T-cell (primary cell): ENCODE results near the gene FCHO1. TPM values are rescaled to one million over a fixed set of nuclear protein-coding genes. Genes with fewer than 3 reads are reported as not detected.

Experiments used
- ATAC-seq, 4 experiments: fragments of 200-7000 bp in 3 of 4; fragments of 150-1000 bp in 1 of 4; cut with Tn5 transposase; replicated peaks in 1 of 4; 1 replicate in 3 of 4; 2 replicates in 1 of 4; pipeline ENCODE4 v1.10.0; 2021; ENCODE audit warnings: moderate library complexity in 3 of 4, mild to moderate bottlenecking in 2 of 4, moderate number of reproducible peaks in 1 of 4
- CTCF ChIA-PET, 2 donors: fragments of 300-600 bp; sonication (Branson Sonifier 250); formaldehyde crosslinking; loops; one replicate each; lab custom pipeline; 2022; ENCODE audit warnings: antibody characterized with exemption in 2 of 2; lab: Charles Lee
- POLR2A ChIA-PET, 2 donors: fragments of 300-600 bp; sonication (Branson Sonifier 250); formaldehyde crosslinking; loops; one replicate each; lab custom pipeline; 2022; ENCODE audit warnings: antibody characterized with exemption in 2 of 2; lab: Charles Lee
- DNase-seq, 35 experiments: peaks; one replicate each; pipeline versions ENCODE4 v3.0.0 to v3.0.0-alpha.2; 2013 to 2023
- H3K27ac ChIP-seq: one replicate; pipeline ENCODE4 v1.5.1; 2013; ENCODE audit warnings: low read length
- H3K27me3 ChIP-seq, 2 experiments: replicated peaks in 1 of 2; 1 replicate in 1 of 2; 2 replicates in 1 of 2; pipeline versions ENCODE4 v1.6.1 to v1.7.0; 2013; ENCODE audit warnings: low read length in 1 of 2, mixed read lengths in 1 of 2; ENCODE audit not compliant: control insufficient read depth in 2 of 2, insufficient read depth in 2 of 2; ENCODE audit errors: extremely low read depth in 1 of 2
- H3K36me3 ChIP-seq, 2 donors: 1 replicate in 1 of 2; 2 replicates in 1 of 2; pipeline versions ENCODE4 v1.6.1 to v1.7.0; 2013; ENCODE audit warnings: low read length in 1 of 2; ENCODE audit not compliant: control insufficient read depth in 2 of 2, insufficient read depth in 1 of 2; ENCODE audit errors: extremely low read depth in 1 of 2
- H3K4me1 ChIP-seq, 2 experiments: 1 replicate in 1 of 2; 2 replicates in 1 of 2; pipeline versions ENCODE4 v1.6.1 to v1.7.0; 2013; ENCODE audit warnings: low read length in 2 of 2, mixed read lengths in 1 of 2; ENCODE audit not compliant: insufficient read depth in 2 of 2, control insufficient read depth in 1 of 2; ENCODE audit errors: extremely low read depth in 1 of 2
- H3K4me3 ChIP-seq, 2 donors: 1 replicate in 1 of 2; 2 replicates in 1 of 2; pipeline versions ENCODE4 v1.5.1 to v1.7.0; 2013; ENCODE audit warnings: mild to moderate bottlenecking in 2 of 2, low read length in 1 of 2, moderate library complexity in 1 of 2; ENCODE audit not compliant: control insufficient read depth in 1 of 2; ENCODE audit errors: extremely low read depth in 1 of 2
- H3K9me3 ChIP-seq: 2 replicates; pipeline ENCODE4 v1.7.0; 2013
- H3K27ac Mint-ChIP-seq, 2 donors: one replicate each; pipeline ENCODE4 v1.8.0; 2020 to 2021; ENCODE audit warnings: mild to moderate bottlenecking in 2 of 2, mixed read lengths in 2 of 2
- H3K27me3 Mint-ChIP-seq, 2 donors: one replicate each; pipeline ENCODE4 v1.8.0; 2021 to 2022; ENCODE audit warnings: mixed read lengths in 2 of 2
- H3K36me3 Mint-ChIP-seq: one replicate; pipeline ENCODE4 v1.8.0; 2021; ENCODE audit warnings: mixed read lengths
- H3K4me1 Mint-ChIP-seq, 3 donors: one replicate each; pipeline ENCODE4 v1.8.0; 2020 to 2022; ENCODE audit warnings: mixed read lengths in 3 of 3, mild to moderate bottlenecking in 1 of 3
- H3K4me3 Mint-ChIP-seq, 3 donors: one replicate each; pipeline ENCODE4 v1.8.0; 2020 to 2022; ENCODE audit warnings: mild to moderate bottlenecking in 3 of 3, mixed read lengths in 3 of 3, moderate library complexity in 3 of 3
- H3K9me3 Mint-ChIP-seq, 3 donors: one replicate each; pipeline ENCODE4 v1.8.0; 2020 to 2022; ENCODE audit warnings: mixed read lengths in 3 of 3
- WGBS: methylation state at CpG from one replicate; pipeline ENCODE4 v1.1.5; 2013; ENCODE audit warnings: missing lambda C conversion rate; ENCODE audit not compliant: insufficient coverage; 5-methylcytosine and 5-hydroxymethylcytosine counted together
- total RNA-seq, 35 experiments: library from RNA in 6 of 35; stranded (reverse) in 6 of 35; fragments of 120-200 nt in 1 of 35; gene quantifications; one replicate each; pipeline versions ENCODE4 v1.2.1 to v1.2.4 and lab custom pipeline; 2013 to 2026

Gene FCHO1
- total RNA-seq, 5 donors from 2014 or later (not counting 1 experiment from before 2014, with no cell fraction given): 63.0 to 129 (median 118) TPM

GRCh38 chr19:17726964-17727773, 24.1 kb upstream of the FCHO1 start:
- ChIA-PET POLR2A (no interaction called here), CTCF (no interaction called here)
- ATAC-seq: no peak
- Mint-ChIP-seq H3K4me3 (no peak overlapping the region), H3K36me3 (peaks cover 30% of the 10 kb centered on the region), H3K27me3 (no peaks in the 10 kb centered on the region), H3K9me3 (no peaks in the 10 kb centered on the region), H3K4me1 (peaks cover 24 to 38% (median 33%) of the 10 kb centered on the region in 3 donors), H3K27ac (no peak overlapping the region)
- H3K27ac ChIP-seq: no peak overlapping the region
- WGBS: 97% methylated on average over 62 of the region's 62 CpGs
- no peaks in the 10 kb centered on the region for H3K9me3 ChIP-seq
- H3K4me3 ChIP-seq: no peak overlapping the region
- no peaks in the 10 kb centered on the region for H3K27me3 ChIP-seq
- peaks cover 22 to 63% of the 10 kb centered on the region in 2 donors for H3K36me3 ChIP-seq
- no peak for DNase-seq
- peaks cover 0 to 6% of the 10 kb centered on the region in 2 experiments for H3K4me1 ChIP-seq

GRCh38 chr19:17727843-17728242, 23.4 kb upstream of the FCHO1 start:
- no peak overlapping the region for H3K4me3 ChIP-seq
- CTCF ChIA-PET: no interaction called here
- DNase-seq (no peak), ATAC-seq (no peak)
- Mint-ChIP-seq H3K36me3 (peaks cover 30% of the 10 kb centered on the region), H3K9me3 (no peaks in the 10 kb centered on the region), H3K4me3 (no peak overlapping the region), H3K27me3 (no peaks in the 10 kb centered on the region), H3K4me1 (peaks cover 24 to 39% (median 34%) of the 10 kb centered on the region in 3 donors), H3K27ac (no peak overlapping the region)
- POLR2A ChIA-PET: no interaction called here
- 98% methylated on average over 7 of the region's 19 CpGs for WGBS
- H3K9me3 ChIP-seq: no peaks in the 10 kb centered on the region
- no peaks in the 10 kb centered on the region for H3K27me3 ChIP-seq
- peaks cover 0 to 8% of the 10 kb centered on the region in 2 experiments for H3K4me1 ChIP-seq
- peaks cover 27 to 69% of the 10 kb centered on the region in 2 donors for H3K36me3 ChIP-seq
- no peak overlapping the region for H3K27ac ChIP-seq

- Mint-ChIP-seq H3K36me3 (peaks cover 31% of the 10 kb centered on the region), H3K27ac (no peak overlapping the region)
Measured at GRCh38 chr19:17733127-17733526, 18.1 kb upstream of the FCHO1 start.

GRCh38 chr19:17734146-17734545, 17.1 kb upstream of the FCHO1 start:
- ChIA-PET POLR2A (no interaction called here), CTCF (no interaction called here)
- Histone ChIP-seq H3K27ac (no peak overlapping the region), H3K9me3 (no peaks in the 10 kb centered on the region), H3K4me1 (peaks cover 0 to 5% of the 10 kb centered on the region in 2 experiments), H3K4me3 (no peak overlapping the region), H3K27me3 (no peaks in the 10 kb centered on the region), H3K36me3 (peaks cover 36 to 48% of the 10 kb centered on the region in 2 donors)
- Mint-ChIP-seq H3K4me3 (no peak overlapping the region), H3K27ac (no peak overlapping the region), H3K27me3 (no peaks in the 10 kb centered on the region), H3K36me3 (peaks cover 31% of the 10 kb centered on the region), H3K9me3 (no peaks in the 10 kb centered on the region), H3K4me1 (peaks cover 26 to 29% (median 28%) of the 10 kb centered on the region in 3 donors)
- DNase-seq (no peak), ATAC-seq (no peak)
- WGBS: 97% methylated on average over 15 of the region's 16 CpGs

More at GRCh38 chr19:17733127-17733526, 18.1 kb upstream of the FCHO1 start:
- ChIA-PET CTCF (no interaction called here), POLR2A (no interaction called here)
- Mint-ChIP-seq H3K27me3 (no peaks in the 10 kb centered on the region), H3K4me3 (no peak overlapping the region), H3K4me1 (peaks cover 28 to 32% (median 30%) of the 10 kb centered on the region in 3 donors), H3K9me3 (no peaks in the 10 kb centered on the region)
- no peak for DNase-seq
- WGBS: 98% methylated on average over 15 of the region's 22 CpGs
- Histone ChIP-seq H3K27ac (no peak overlapping the region), H3K4me3 (no peak overlapping the region), H3K36me3 (peaks cover 38 to 56% of the 10 kb centered on the region in 2 donors), H3K27me3 (no peaks in the 10 kb centered on the region), H3K9me3 (no peaks in the 10 kb centered on the region), H3K4me1 (peaks cover 0 to 5% of the 10 kb centered on the region in 2 experiments)
- ATAC-seq: no peak

GRCh38 chr19:17735410-17735809, 15.9 kb upstream of the FCHO1 start:
- Mint-ChIP-seq H3K4me3 (no peak overlapping the region), H3K27ac (no peak overlapping the region), H3K36me3 (peaks cover 25% of the 10 kb centered on the region), H3K27me3 (no peaks in the 10 kb centered on the region), H3K4me1 (peaks cover 16 to 25% (median 20%) of the 10 kb centered on the region in 3 donors), H3K9me3 (no peaks in the 10 kb centered on the region)
- Histone ChIP-seq H3K4me3 (no peak overlapping the region), H3K27me3 (no peaks in the 10 kb centered on the region), H3K4me1 (peaks cover 0 to 5% of the 10 kb centered on the region in 2 experiments), H3K36me3 (peaks cover 30 to 39% of the 10 kb centered on the region in 2 donors), H3K27ac (no peak overlapping the region), H3K9me3 (no peaks in the 10 kb centered on the region)
- ChIA-PET POLR2A (no interaction called here), CTCF (no interaction called here)
- WGBS: 100% methylated on average over 2 of the region's 5 CpGs
- ATAC-seq (no peak), DNase-seq (no peak)

- 98% methylated on average over 7 of the region's 7 CpGs for WGBS
- ATAC-seq (no peak), DNase-seq (no peak)
- ChIA-PET CTCF (no interaction called here), POLR2A (no interaction called here)
- peaks cover 0 to 5% (median 3%) of the 10 kb centered on the region in 3 donors for H3K4me1 Mint-ChIP-seq
- H3K27me3 ChIP-seq: no peaks in the 10 kb centered on the region
- H3K36me3 ChIP-seq: peaks cover 22 to 26% of the 10 kb centered on the region in 2 donors
- H3K9me3 ChIP-seq: no peaks in the 10 kb centered on the region
- no peak overlapping the region for H3K4me3 ChIP-seq
- no peaks in the 10 kb centered on the region for H3K4me1 ChIP-seq
- no peak overlapping the region for H3K27ac Mint-ChIP-seq
- H3K4me3 Mint-ChIP-seq: no peak overlapping the region
- no peaks in the 10 kb centered on the region for H3K27me3 Mint-ChIP-seq
- no peaks in the 10 kb centered on the region for H3K9me3 Mint-ChIP-seq
- H3K27ac ChIP-seq: no peak overlapping the region
- H3K36me3 Mint-ChIP-seq: peaks cover 15% of the 10 kb centered on the region
Measured at GRCh38 chr19:17737690-17738153, 13.6 kb upstream of the FCHO1 start.
